Peyer's patch (tissue), 4 donors: ENCODE results near the gene NTPCR. TPM values are rescaled to one million over a fixed set of nuclear protein-coding genes. Genes with fewer than 3 reads are reported as not detected.

ENCODE experiments used
- DNase-seq, 3 donors: peaks; one replicate each; pipeline ENCODE4 v3.0.0-alpha.2; 2017 to 2019
- H3K27ac ChIP-seq, 4 donors: fragments of 200-600 bp; sonication (generic); one replicate each; pipeline ENCODE4 v1.5.1; 2016 to 2019
- H3K27me3 ChIP-seq, 2 donors: fragments of 200-600 bp; sonication (generic); one replicate each; pipeline ENCODE4 v1.5.1; 2019
- H3K36me3 ChIP-seq, 3 donors: fragments of 200-600 bp; sonication (generic); one replicate each; pipeline ENCODE4 v1.5.1; 2016 to 2019
- H3K4me1 ChIP-seq, 4 donors: fragments of 200-600 bp; sonication (generic); one replicate each; pipeline ENCODE4 v1.5.1; 2016 to 2019
- H3K4me3 ChIP-seq, 4 donors: fragments of 200-600 bp; sonication (generic); 1 replicate in 3 of 4; 2 replicates in 1 of 4; pipeline ENCODE4 v1.5.1; 2016 to 2019; ENCODE audit warnings: mild to moderate bottlenecking in 1 of 4
- H3K9me3 ChIP-seq, 4 donors: fragments of 200-600 bp; sonication (generic); one replicate each; pipeline ENCODE4 v1.5.1; 2016 to 2019; ENCODE audit warnings: mild to moderate bottlenecking in 1 of 4
- CTCF ChIP-seq, 6 experiments: fragments of 450-650 bp in 4 of 6; fragments of 200-600 bp in 2 of 6; sonication (generic) in 1 of 6; IDR thresholded peaks; one replicate each; pipeline ENCODE4 v1.5.1; 2017 to 2019; ENCODE audit warnings: antibody characterized with exemption in 6 of 6, mild to moderate bottlenecking in 3 of 6, moderate library complexity in 1 of 6
- POLR2A ChIP-seq, 2 donors: fragments of 450-650 bp; IDR thresholded peaks; one replicate each; pipeline ENCODE4 v1.5.1; 2017; ENCODE audit warnings: antibody characterized with exemption in 2 of 2, mild to moderate bottlenecking in 2 of 2, moderate library complexity in 2 of 2
- total RNA-seq, 4 donors: library from RNA; depleted of rRNA; stranded (reverse); fragments of >200 nt; gene quantifications; one replicate each; pipeline ENCODE4 v1.1.0, GENCODE V29; 2016

The NTPCR gene
- total RNA-seq, 4 donors from 2014 or later: 25.7 to 43.0 (median 29.6) TPM

DNA sequence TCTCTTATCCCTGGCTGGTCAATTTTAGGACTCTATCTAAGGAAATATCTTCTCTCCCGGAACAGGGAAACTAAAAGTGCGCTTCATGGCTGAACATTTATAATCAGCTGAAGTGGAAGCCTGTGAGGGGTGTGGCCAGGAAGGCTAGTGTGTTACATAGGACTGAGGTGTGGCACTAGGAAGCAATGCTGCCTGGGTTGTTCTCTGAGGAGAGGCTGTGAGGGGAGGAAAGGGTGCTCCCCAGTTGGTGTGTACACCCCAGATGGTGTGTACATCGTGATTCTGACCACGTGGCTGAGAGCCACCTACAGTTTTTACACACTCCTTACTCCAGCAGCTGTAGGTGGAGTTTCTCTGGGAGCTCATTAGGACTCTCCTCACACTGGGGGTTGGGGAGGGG lies 16.3 kb downstream of the NTPCR start:
- H3K9me3 ChIP-seq: no peaks in the 10 kb centered on the region
- no peaks in the 10 kb centered on the region for H3K27me3 ChIP-seq
- DNase-seq: peak in 2 of 3 donors; percentile 65 to 80
- peak overlapping the region in 3 of 4 donors; percentile 16 to 64 (median 58) for H3K27ac ChIP-seq
- peak overlapping the region in 1 of 4 donors; percentile 25 for H3K4me3 ChIP-seq
- TF ChIP-seq POLR2A (IDR thresholded peaks at IDR 0.05): no peak
- TF ChIP-seq CTCF (IDR thresholded peaks at IDR 0.05): no peak
- H3K4me1 ChIP-seq: no peaks in the 10 kb centered on the region
- peaks cover 0 to 34% (median 6%) of the 10 kb centered on the region in 3 donors for H3K36me3 ChIP-seq

GRCh38 chr1:232968391-232968790 lies 18.0 kb downstream of the NTPCR start:
- H3K27me3 ChIP-seq: no peaks in the 10 kb centered on the region
- no peak overlapping the region for H3K4me3 ChIP-seq
- H3K4me1 ChIP-seq: no peaks in the 10 kb centered on the region
- TF ChIP-seq POLR2A (IDR thresholded peaks at IDR 0.05) (no peak), CTCF (IDR thresholded peaks at IDR 0.05) (no peak)
- H3K9me3 ChIP-seq: peaks cover 0 to 1% (median 0%) of the 10 kb centered on the region in 4 donors
- H3K36me3 ChIP-seq: peaks cover 0 to 51% (median 6%) of the 10 kb centered on the region in 3 donors
- no peak for DNase-seq
- H3K27ac ChIP-seq: no peak overlapping the region

DNA sequence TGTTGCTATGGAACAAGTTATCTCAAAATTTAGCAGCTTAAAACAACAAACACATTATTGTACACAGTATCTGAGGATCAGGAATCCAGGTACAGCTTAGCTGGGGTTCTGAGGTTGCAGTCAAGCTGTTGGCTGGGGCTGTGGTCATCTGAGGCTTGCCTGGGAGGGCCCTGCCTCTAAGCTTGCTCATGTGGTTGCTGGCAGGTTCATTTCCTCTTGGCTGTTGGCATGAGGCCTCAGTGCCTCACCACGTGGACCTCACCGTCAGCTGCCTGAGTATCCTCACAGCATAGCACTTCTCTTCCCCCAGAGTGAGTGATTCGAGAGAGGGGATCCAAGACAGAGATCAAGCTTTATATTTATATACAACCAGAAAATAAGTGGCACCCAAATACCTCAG lies 18.6 kb downstream of the NTPCR start:
- Histone ChIP-seq H3K4me1 (no peaks in the 10 kb centered on the region), H3K27me3 (no peaks in the 10 kb centered on the region), H3K9me3 (peaks cover 0 to 3% (median 0%) of the 10 kb centered on the region in 4 donors), H3K4me3 (no peak overlapping the region), H3K36me3 (peaks cover 0 to 56% (median 6%) of the 10 kb centered on the region in 3 donors), H3K27ac (no peak overlapping the region)
- no peak for TF ChIP-seq POLR2A (IDR thresholded peaks at IDR 0.05)
- no peak for TF ChIP-seq CTCF (IDR thresholded peaks at IDR 0.05)
- DNase-seq: no peak

- no peak overlapping the region for H3K4me3 ChIP-seq
- H3K9me3 ChIP-seq: peaks cover 0 to 3% (median 0%) of the 10 kb centered on the region in 4 donors
- H3K27me3 ChIP-seq: no peaks in the 10 kb centered on the region
- peaks cover 0 to 60% (median 6%) of the 10 kb centered on the region in 3 donors for H3K36me3 ChIP-seq
- H3K4me1 ChIP-seq: no peaks in the 10 kb centered on the region
- TF ChIP-seq POLR2A (IDR thresholded peaks at IDR 0.05) (no peak), CTCF (IDR thresholded peaks at IDR 0.05) (no peak)
- H3K27ac ChIP-seq: no peak overlapping the region
- no peak for DNase-seq
These were observed 19.4 kb downstream of the NTPCR start for GRCh38 chr1:232969799-232970198.

DNA sequence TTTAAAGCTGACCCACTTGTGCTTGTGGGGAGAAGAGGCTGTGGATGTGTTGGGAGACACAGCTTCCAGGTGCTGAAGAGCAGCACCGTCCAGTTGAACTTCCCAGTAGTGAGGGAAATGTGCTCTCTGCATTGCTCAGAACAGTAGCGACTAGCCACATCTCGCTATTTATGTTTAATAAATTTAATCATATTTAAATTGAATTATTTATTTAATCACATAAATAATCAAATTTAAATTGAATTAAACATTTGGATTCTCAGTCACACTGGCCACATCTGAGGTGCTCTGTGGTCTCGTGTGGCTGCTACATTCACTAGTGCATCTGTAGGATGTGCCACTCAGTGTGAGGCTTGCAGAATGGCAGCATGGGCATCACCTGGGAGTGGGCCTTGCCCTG lies 20.1 kb downstream of the NTPCR start:
- TF ChIP-seq CTCF (IDR thresholded peaks at IDR 0.05) (no peak), POLR2A (IDR thresholded peaks at IDR 0.05) (no peak)
- Histone ChIP-seq H3K27me3 (no peaks in the 10 kb centered on the region), H3K4me3 (no peak overlapping the region), H3K27ac (no peak overlapping the region), H3K4me1 (no peaks in the 10 kb centered on the region), H3K9me3 (peaks cover 0 to 3% (median 0%) of the 10 kb centered on the region in 4 donors), H3K36me3 (peaks cover 0 to 60% (median 6%) of the 10 kb centered on the region in 3 donors)
- DNase-seq: no peak
